Ascending aorta (tissue), 2 donors: ENCODE measurements around the gene SEPTIN8. TPM values are rescaled to one million over a fixed set of nuclear protein-coding genes. Genes with fewer than 3 reads are reported as not detected.
"Not testable (repeated sequence)": the region's sequence is repeated elsewhere in the genome, so short reads cannot be mapped to it uniquely, and the experiment has no call there.

Source experiments
- DNase-seq, 2 donors: peaks; one replicate each; pipeline ENCODE4 v3.0.0-alpha.2; 2019; ENCODE audit warnings: low spot score in 2 of 2
- H3K27ac ChIP-seq, 2 donors: fragments of 200-600 bp; sonication (generic); one replicate each; pipeline ENCODE4 v1.5.1; 2016 to 2017; ENCODE audit warnings: mild to moderate bottlenecking in 1 of 2
- H3K27me3 ChIP-seq: fragments of 200-600 bp; sonication (generic); one replicate; pipeline ENCODE4 v1.5.1; 2017
- H3K36me3 ChIP-seq, 2 donors: fragments of 200-600 bp; sonication (generic); one replicate each; pipeline ENCODE4 v1.5.1; 2016
- H3K4me1 ChIP-seq, 2 donors: fragments of 200-600 bp; sonication (generic); one replicate each; pipeline ENCODE4 v1.5.1; 2016 to 2017; ENCODE audit warnings: mild to moderate bottlenecking in 1 of 2
- H3K4me3 ChIP-seq, 2 donors: fragments of 200-600 bp; sonication (generic); one replicate each; pipeline ENCODE4 v1.5.1; 2016 to 2017; ENCODE audit warnings: mild to moderate bottlenecking in 1 of 2
- H3K9me3 ChIP-seq, 2 donors: fragments of 200-600 bp; sonication (generic); one replicate each; pipeline ENCODE4 v1.5.1; 2016
- CTCF ChIP-seq, 3 experiments: fragments of 200-600 bp in 2 of 3; fragments of 450-650 bp in 1 of 3; sonication (generic) in 2 of 3; IDR thresholded peaks; one replicate each; pipeline ENCODE4 v1.5.1; 2016 to 2019; ENCODE audit warnings: antibody characterized with exemption in 3 of 3, mild to moderate bottlenecking in 1 of 3, moderate library complexity in 1 of 3
- intact Hi-C: fragments of 100-400 bp; cut with DNase I; formaldehyde crosslinking; loops from one replicate; pipeline ENCODE4 v1.15.1; 2023
- total RNA-seq: library from RNA; depleted of rRNA; stranded (reverse); fragments of >200 nt; gene quantifications from one replicate; pipeline ENCODE4 v1.1.0, GENCODE V29; 2016

The SEPTIN8 gene
- total RNA-seq, 1 donor from 2014 or later: 113 TPM

DNA sequence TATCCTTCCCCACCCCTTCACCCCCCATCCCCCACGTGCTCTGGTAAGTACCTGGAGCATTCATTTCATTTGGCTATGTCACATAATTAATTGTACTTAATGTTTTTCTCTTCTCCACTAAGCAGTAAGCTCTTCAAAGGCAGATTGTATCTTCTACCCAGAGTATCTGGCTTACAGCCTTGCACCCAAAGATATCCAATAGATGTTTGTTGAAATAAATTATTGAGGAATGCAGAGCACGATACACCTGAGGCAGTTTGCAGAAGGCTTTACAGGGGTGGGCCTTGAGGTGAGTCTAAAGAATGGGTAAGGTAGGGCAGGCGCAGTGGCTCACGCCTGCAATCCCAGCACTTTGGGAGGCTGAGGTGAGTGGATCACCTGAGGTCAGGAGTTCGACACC lies 33.6 kb upstream of the SEPTIN8 start:
- no peak overlapping the region for H3K27ac ChIP-seq
- intact Hi-C loops: loop anchor here (5.0 kb wide), 1 partner anchor 33 kb away; the partner anchor contains the start of gene SEPTIN8

GRCh38 chr5:132808866-132809265 lies 31.8 kb upstream of the SEPTIN8 start:
- intact Hi-C loops: no loop called here
- DNase-seq: peak in 1 of 2 donors; percentile 47
- Histone ChIP-seq H3K27ac (no peak overlapping the region), H3K4me3 (no peak overlapping the region), H3K4me1 (peaks cover 4 to 7% of the 10 kb centered on the region in 2 donors), H3K36me3 (no peaks in the 10 kb centered on the region), H3K27me3 (peaks cover 4% of the 10 kb centered on the region), H3K9me3 (no peaks in the 10 kb centered on the region)
- no peak for TF ChIP-seq CTCF (IDR thresholded peaks at IDR 0.05)

More for the DNA sequence above, 33.6 kb upstream of the SEPTIN8 start:
- H3K36me3 ChIP-seq: no peaks in the 10 kb centered on the region
- no peaks in the 10 kb centered on the region for H3K9me3 ChIP-seq
- DNase-seq: peak in 1 of 2 donors; percentile 31
- H3K4me1 ChIP-seq: peaks cover 7 to 8% of the 10 kb centered on the region in 2 donors
- H3K27me3 ChIP-seq: peaks cover 5% of the 10 kb centered on the region
- no peak for TF ChIP-seq CTCF (IDR thresholded peaks at IDR 0.05)
- H3K4me3 ChIP-seq: no peak overlapping the region

DNA sequence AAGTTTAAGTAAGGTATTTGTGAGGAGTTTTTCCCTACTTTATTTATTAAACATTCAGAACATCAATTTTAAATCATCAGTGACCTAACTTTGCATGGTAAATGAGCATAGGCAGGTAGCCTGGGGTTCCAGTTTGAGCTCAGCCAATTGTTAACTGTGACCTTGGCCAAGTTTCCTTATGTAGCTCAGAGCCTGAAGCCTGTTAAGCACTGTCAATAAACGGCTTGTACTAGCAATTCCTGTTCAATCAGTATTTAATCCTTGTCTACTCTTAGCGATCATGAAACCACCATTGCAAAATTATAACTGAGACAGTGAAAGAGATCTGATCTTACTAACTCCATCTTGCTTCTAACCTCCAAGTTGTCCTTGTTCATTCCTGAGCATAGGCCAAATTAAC lies 31.4 kb upstream of the SEPTIN8 start:
- H3K27ac ChIP-seq: no peak overlapping the region
- H3K36me3 ChIP-seq: no peaks in the 10 kb centered on the region
- no peak overlapping the region for H3K4me3 ChIP-seq
- peaks cover under 1 to 4% of the 10 kb centered on the region in 2 donors for H3K4me1 ChIP-seq
- no peaks in the 10 kb centered on the region for H3K9me3 ChIP-seq
- peaks cover under 1% of the 10 kb centered on the region for H3K27me3 ChIP-seq
- TF ChIP-seq CTCF (IDR thresholded peaks at IDR 0.05): no peak
- intact Hi-C loops: no loop called here
- peak in 1 of 2 donors; percentile 21 for DNase-seq

- intact Hi-C loops: no loop called here
Measured at GRCh38 chr5:132807163-132807838, 30.3 kb upstream of the SEPTIN8 start.

GRCh38 chr5:132806804-132807162 lies 29.7 kb upstream of the SEPTIN8 start:
- H3K4me3 ChIP-seq, H3K4me1 ChIP-seq, intact Hi-C loops, H3K9me3 ChIP-seq, H3K36me3 ChIP-seq, H3K27me3 ChIP-seq, DNase-seq, H3K27ac ChIP-seq: not testable (repeated sequence)

More at GRCh38 chr5:132807163-132807838, 30.3 kb upstream of the SEPTIN8 start:
- Histone ChIP-seq H3K4me3 (no peak overlapping the region), H3K4me1 (no peaks in the 10 kb centered on the region), H3K27ac (no peak overlapping the region), H3K36me3 (no peaks in the 10 kb centered on the region), H3K9me3 (no peaks in the 10 kb centered on the region), H3K27me3 (no peaks in the 10 kb centered on the region)
- peak in 1 of 2 donors; percentile 52 for DNase-seq
- TF ChIP-seq CTCF (IDR thresholded peaks at IDR 0.05): no peak

DNA sequence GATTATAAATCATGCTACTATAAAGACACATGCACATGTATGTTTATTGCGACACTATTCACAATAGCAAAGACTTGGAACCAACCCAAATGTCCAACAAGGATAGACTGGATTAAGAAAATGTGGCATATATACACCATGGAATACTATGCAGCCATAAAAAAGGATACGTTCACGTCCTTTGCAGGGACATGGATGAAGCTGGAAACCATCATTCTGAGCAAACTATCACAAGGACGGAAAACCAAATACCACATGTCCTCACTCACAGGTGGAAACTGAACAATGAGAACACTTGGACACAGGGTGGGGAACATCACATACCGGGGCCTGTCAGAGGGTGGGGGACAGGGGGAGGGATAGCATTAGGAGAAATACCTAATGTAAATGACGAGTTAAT lies 28.8 kb upstream of the SEPTIN8 start:
- intact Hi-C loops, DNase-seq, H3K36me3 ChIP-seq, H3K27me3 ChIP-seq, H3K27ac ChIP-seq, H3K4me3 ChIP-seq, H3K4me1 ChIP-seq, H3K9me3 ChIP-seq: not testable (repeated sequence)

GRCh38 chr5:132804219-132804618 lies 27.2 kb upstream of the SEPTIN8 start:
- H3K27me3 ChIP-seq, H3K27ac ChIP-seq, intact Hi-C loops, H3K9me3 ChIP-seq, H3K4me1 ChIP-seq, H3K4me3 ChIP-seq, DNase-seq, H3K36me3 ChIP-seq: not testable (repeated sequence)

DNA sequence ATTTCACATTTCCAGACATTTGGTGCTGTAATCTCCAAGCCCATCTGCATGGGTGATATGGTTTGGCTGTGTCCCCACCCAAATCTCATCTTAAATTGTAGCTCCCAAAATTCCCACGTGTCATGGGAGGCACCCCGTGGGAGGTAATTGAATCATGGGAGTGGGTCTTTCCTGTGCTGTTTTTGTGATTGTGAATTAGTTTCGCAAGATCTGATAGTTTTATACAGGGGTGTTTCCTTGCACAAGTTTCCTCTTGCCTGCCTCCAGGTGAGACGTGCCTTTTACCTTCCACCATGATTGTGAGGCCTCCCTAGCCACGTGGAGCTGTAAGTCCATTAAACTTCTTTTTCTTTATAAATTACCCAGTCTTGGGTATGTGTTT lies 25.6 kb upstream of the SEPTIN8 start:
- H3K36me3 ChIP-seq, H3K27ac ChIP-seq, H3K27me3 ChIP-seq, H3K4me3 ChIP-seq, H3K4me1 ChIP-seq, H3K9me3 ChIP-seq, intact Hi-C loops: not testable (repeated sequence)
- DNase-seq: peak in 1 of 2 donors; percentile 12
